NCI-H774 (cell line): ENCODE results near the gene MMP1.

ENCODE experiments used
- DNase-seq: peaks from one replicate; lab custom pipeline; 2025; lab: John Stamatoyannopoulos, UW

MMP1 gene

GRCh38 chr11:102798012-102798746 lies at the start of gene MMP1:
Gene MMP1, minus strand, starts transcription at chr11:102798160. Its CDS starts 68 bp downstream, at chr11:102798092.
- no peak for DNase-seq

- DNase-seq: no peak
Observed at GRCh38 chr11:102846292-102846691, 48.3 kb upstream of the MMP1 start.

- no peak for DNase-seq
Observed at GRCh38 chr11:102843489-102843888, 45.5 kb upstream of the MMP1 start, which contains the start of gene MMP3. Gene MMP3, minus strand, starts transcription at chr11:102843609. Its CDS starts 63 bp downstream, at chr11:102843546.

- no peak for DNase-seq
Observed at GRCh38 chr11:102842930-102843329, 45.0 kb upstream of the MMP1 start.

GRCh38 chr11:102840018-102840417 lies 42.1 kb upstream of the MMP1 start:
- DNase-seq: no peak

GRCh38 chr11:102837646-102838045 lies 39.7 kb upstream of the MMP1 start:
- no peak for DNase-seq

- DNase-seq: no peak
Observed at GRCh38 chr11:102837156-102837555, 39.2 kb upstream of the MMP1 start.

GRCh38 chr11:102836290-102836875 lies 38.4 kb upstream of the MMP1 start:
- no peak for DNase-seq

- no peak for DNase-seq
Observed at GRCh38 chr11:102833731-102834130, 35.8 kb upstream of the MMP1 start.

GRCh38 chr11:102832612-102833011 lies 34.7 kb upstream of the MMP1 start:
- no peak for DNase-seq

- no peak for DNase-seq
Observed at GRCh38 chr11:102831489-102832440, 33.8 kb upstream of the MMP1 start.

GRCh38 chr11:102831128-102831488 lies 33.1 kb upstream of the MMP1 start:
- no peak for DNase-seq

- DNase-seq: no peak
Observed at GRCh38 chr11:102830001-102830727, 32.2 kb upstream of the MMP1 start.

- DNase-seq: no peak
Observed at GRCh38 chr11:102829316-102830000, 31.5 kb upstream of the MMP1 start.

GRCh38 chr11:102824556-102824955 lies 26.6 kb upstream of the MMP1 start:
- DNase-seq: no peak

- no peak for DNase-seq
Observed at GRCh38 chr11:102819491-102819890, 21.5 kb upstream of the MMP1 start.

GRCh38 chr11:102813484-102813883 lies 15.5 kb upstream of the MMP1 start:
- no peak for DNase-seq

- DNase-seq: no peak
Observed at GRCh38 chr11:102812188-102812587, 14.2 kb upstream of the MMP1 start.

GRCh38 chr11:102810950-102811660 lies 13.1 kb upstream of the MMP1 start:
- DNase-seq: peak; percentile 15

GRCh38 chr11:102809971-102810370 lies 12.0 kb upstream of the MMP1 start:
- no peak for DNase-seq

- no peak for DNase-seq
Observed at GRCh38 chr11:102807921-102808320, 10.0 kb upstream of the MMP1 start.
